ENCODE data around the gene CHEK2.
"Not testable (repeated sequence)": the region's sequence is repeated elsewhere in the genome, so short reads cannot be mapped to it uniquely, and the experiment has no call there.

CHEK2 gene

GRCh38 chr22:28741785-28742561, at the start of gene CHEK2, which contains the start of gene HSCB:
TSS of gene CHEK2 (minus strand) at chr22:28741820. CDS start at chr22:28734721, 7,099 bp downstream.
TSS of gene HSCB (plus strand) at chr22:28742039. CDS start at chr22:28742096, 57 bp downstream.
- DNase-seq (ENCODE audit: low read depth, low spot score) = peak; percentile 99

GRCh38 chr22:28791124-28791523, 49.5 kb upstream of the CHEK2 start:
- no peak for DNase-seq (ENCODE audit: low read depth, low spot score)

- no peak for DNase-seq (ENCODE audit: low read depth, low spot score)
Observed at GRCh38 chr22:28788601-28789000, 47.0 kb upstream of the CHEK2 start.

- no peak for DNase-seq (ENCODE audit: low read depth, low spot score)
Observed at GRCh38 chr22:28783786-28784671, 42.4 kb upstream of the CHEK2 start.

GRCh38 chr22:28780296-28780695, 38.7 kb upstream of the CHEK2 start:
- DNase-seq (ENCODE audit: low read depth, low spot score) = no peak

- no peak for DNase-seq (ENCODE audit: low read depth, low spot score)
Observed at GRCh38 chr22:28779833-28780232, 38.2 kb upstream of the CHEK2 start.

- DNase-seq (ENCODE audit: low read depth, low spot score) = no peak
Observed at GRCh38 chr22:28774378-28774777, 32.8 kb upstream of the CHEK2 start.

GRCh38 chr22:28773461-28773867, 31.8 kb upstream of the CHEK2 start:
- no peak for DNase-seq (ENCODE audit: low read depth, low spot score)

- peak; percentile 97 for DNase-seq (ENCODE audit: low read depth, low spot score)
Observed at GRCh38 chr22:28772633-28773460, 31.2 kb upstream of the CHEK2 start, which contains the start of gene CCDC117. TSS of gene CCDC117 (plus strand) at chr22:28772695. CDS start at chr22:28772850, 155 bp downstream.

GRCh38 chr22:28771195-28771791, 29.7 kb upstream of the CHEK2 start:
- DNase-seq (ENCODE audit: low read depth, low spot score) = peak; percentile 40

GRCh38 chr22:28769394-28770085, 27.9 kb upstream of the CHEK2 start:
- no peak for DNase-seq (ENCODE audit: low read depth, low spot score)

- no peak for DNase-seq (ENCODE audit: low read depth, low spot score)
Observed at GRCh38 chr22:28768701-28769393, 27.2 kb upstream of the CHEK2 start.

GRCh38 chr22:28766628-28767027, 25.0 kb upstream of the CHEK2 start:
- no peak for DNase-seq (ENCODE audit: low read depth, low spot score)

- DNase-seq (ENCODE audit: low read depth, low spot score) = not testable (repeated sequence)
Observed at GRCh38 chr22:28762000-28762399, 20.4 kb upstream of the CHEK2 start.

GRCh38 chr22:28761449-28761755, 19.8 kb upstream of the CHEK2 start:
- DNase-seq (ENCODE audit: low read depth, low spot score) = no peak

GRCh38 chr22:28759861-28760560, 18.4 kb upstream of the CHEK2 start:
- peak; percentile 40 for DNase-seq (ENCODE audit: low read depth, low spot score)

GRCh38 chr22:28754512-28754911, 12.9 kb upstream of the CHEK2 start:
- not testable (repeated sequence) for DNase-seq (ENCODE audit: low read depth, low spot score)

GRCh38 chr22:28750471-28750881, 8.9 kb upstream of the CHEK2 start:
- DNase-seq (ENCODE audit: low read depth, low spot score) = peak; percentile 52

GRCh38 chr22:28743852-28744251, 2.2 kb upstream of the CHEK2 start:
- no peak for DNase-seq (ENCODE audit: low read depth, low spot score)
